Activated T-helper 9 cell treated with anti-CD3 and anti-CD28 coated beads, Interleukin-2, amount 50 U/mL, for 16 hours (primary cell): ENCODE measurements around the gene OPCML.

Experiments
- DNase-seq: peaks from one replicate; pipeline ENCODE4 v3.0.0-alpha.2; 2020; ENCODE audit warnings: low read depth

The OPCML gene

GRCh38 chr11:133034929-133035328 lies 497.4 kb downstream of the OPCML start:
- DNase-seq: no peak

- DNase-seq: no peak
These were observed 503.2 kb downstream of the OPCML start for GRCh38 chr11:133029107-133029506.

GRCh38 chr11:133026952-133027351 lies 505.3 kb downstream of the OPCML start:
- no peak for DNase-seq

GRCh38 chr11:133024301-133024700 lies 508.0 kb downstream of the OPCML start:
- no peak for DNase-seq

- no peak for DNase-seq
These were observed 509.1 kb downstream of the OPCML start for GRCh38 chr11:133023232-133023631.

- DNase-seq: no peak
These were observed 510.7 kb downstream of the OPCML start for GRCh38 chr11:133021553-133021952.

GRCh38 chr11:133020372-133020714 lies 512.0 kb downstream of the OPCML start:
- DNase-seq: no peak

- no peak for DNase-seq
These were observed 512.5 kb downstream of the OPCML start for GRCh38 chr11:133019545-133020371.

- no peak for DNase-seq
These were observed 516.8 kb downstream of the OPCML start for GRCh38 chr11:133015457-133015856.

- DNase-seq: no peak
These were observed 518.0 kb downstream of the OPCML start for GRCh38 chr11:133014337-133014736.

GRCh38 chr11:133012803-133013202 lies 519.5 kb downstream of the OPCML start:
- no peak for DNase-seq

GRCh38 chr11:133011604-133012003 lies 520.7 kb downstream of the OPCML start:
- DNase-seq: no peak

GRCh38 chr11:133007027-133007584 lies 525.2 kb downstream of the OPCML start:
- no peak for DNase-seq

- DNase-seq: no peak
These were observed 527.9 kb downstream of the OPCML start for GRCh38 chr11:133004369-133004768.

GRCh38 chr11:132999516-132999915 lies 532.8 kb downstream of the OPCML start:
- no peak for DNase-seq

GRCh38 chr11:132999031-132999430 lies 533.3 kb downstream of the OPCML start:
- no peak for DNase-seq

GRCh38 chr11:132997396-132997795 lies 534.9 kb downstream of the OPCML start:
- DNase-seq: no peak

- no peak for DNase-seq
These were observed 537.3 kb downstream of the OPCML start for GRCh38 chr11:132994966-132995365.

GRCh38 chr11:132993991-132994502 lies 538.3 kb downstream of the OPCML start:
- no peak for DNase-seq

GRCh38 chr11:132992838-132993631 lies 539.3 kb downstream of the OPCML start:
- DNase-seq: no peak

GRCh38 chr11:132988411-132988810 lies 543.9 kb downstream of the OPCML start:
- DNase-seq: no peak

GRCh38 chr11:132987936-132988335 lies 544.4 kb downstream of the OPCML start:
- DNase-seq: no peak

- no peak for DNase-seq
These were observed 548.7 kb downstream of the OPCML start for GRCh38 chr11:132983641-132983978.
